Heart left ventricle (tissue), 16 donors: ENCODE measurements around the gene TTC33. TPM values are rescaled to one million over a fixed set of nuclear protein-coding genes. Genes with fewer than 3 reads are reported as not detected.

Experiments
- ATAC-seq, 4 donors: fragments of 200-7000 bp; cut with Tn5 transposase; one replicate each; pipeline ENCODE4 v1.9.1; 2020 to 2022; ENCODE audit warnings: moderate library complexity in 4 of 4, mild to moderate bottlenecking in 3 of 4, moderate number of reproducible peaks in 1 of 4
- DNase-seq, 5 donors: peaks; one replicate each; pipeline ENCODE4 v3.0.0-alpha.2; 2020
- H3K27ac ChIP-seq, 12 donors: fragments of 200-600 bp; sonication (generic) in 4 of 12; one replicate each; pipeline versions ENCODE4 v1.5.0 to v1.8.0; 2016 to 2022; ENCODE audit warnings: mild to moderate bottlenecking in 2 of 12
- H3K27me3 ChIP-seq, 9 donors: fragments of 200-600 bp; sonication (generic) in 2 of 9; one replicate each; pipeline versions ENCODE4 v1.5.1 to v1.8.0; 2016 to 2022; ENCODE audit warnings: mild to moderate bottlenecking in 3 of 9
- H3K36me3 ChIP-seq, 9 donors: fragments of 200-600 bp; sonication (generic) in 2 of 9; one replicate each; pipeline versions ENCODE4 v1.5.0 to v1.8.0; 2018 to 2022; ENCODE audit warnings: mild to moderate bottlenecking in 2 of 9
- H3K4me1 ChIP-seq, 12 donors: fragments of 200-600 bp; sonication (generic) in 4 of 12; one replicate each; pipeline versions ENCODE4 v1.5.0 to v1.8.0; 2016 to 2022; ENCODE audit warnings: mild to moderate bottlenecking in 3 of 12
- H3K4me3 ChIP-seq, 12 donors: fragments of 200-600 bp; sonication (generic) in 4 of 12; one replicate each; pipeline versions ENCODE4 v1.5.0 to v1.8.0; 2017 to 2022; ENCODE audit warnings: mild to moderate bottlenecking in 9 of 12, moderate library complexity in 4 of 12
- H3K9me3 ChIP-seq, 12 donors: fragments of 200-600 bp; sonication (generic) in 4 of 12; one replicate each; pipeline versions ENCODE4 v1.5.0 to v1.8.0; 2016 to 2022; ENCODE audit warnings: mild to moderate bottlenecking in 1 of 12
- CTCF ChIP-seq, 12 donors: fragments of 200-600 bp; sonication (generic) in 4 of 12; IDR thresholded peaks; one replicate each; pipeline versions ENCODE4 v1.5.0 to v1.8.0; 2018 to 2022; ENCODE audit warnings: antibody characterized with exemption in 12 of 12, mild to moderate bottlenecking in 5 of 12
- POLR2A ChIP-seq, 2 donors: fragments of 450-650 bp; IDR thresholded peaks; one replicate each; pipeline ENCODE4 v1.6.1; 2017; ENCODE audit warnings: antibody characterized with exemption in 2 of 2, mild to moderate bottlenecking in 2 of 2, moderate library complexity in 2 of 2
- WGBS, 4 donors: extraction: QIAGEN DNeasy Blood & Tissue Kit in 2 of 4; methylation state at CpG; one replicate each; pipeline versions ENCODE4 v1.1.5 to v1.1.7; 2013 to 2018; 5-methylcytosine and 5-hydroxymethylcytosine counted together
- intact Hi-C, 10 donors: fragments of 100-400 bp; cut with DNase I; formaldehyde crosslinking; loops; one replicate each; pipeline versions ENCODE4 v1.11.1 to v1.14.2; 2022
- polyA plus RNA-seq, 2 donors: library from polyadenylated mRNA; stranded (reverse); fragments of 200-250 nt; gene quantifications; one replicate each; pipeline ENCODE4 v1.2.3, GENCODE V29; 2013
- total RNA-seq, 9 donors: library from RNA; depleted of rRNA in 2 of 9; stranded (reverse); fragments of >200 nt in 2 of 9; fragmentation: NEBNext Ultra II Directional in 3 of 9; extraction: Animal tissue kit (Norgen Biotek cat#: 25700) in 3 of 9; gene quantifications; one replicate each; pipeline versions ENCODE4 v1.1.0 to v1.2.4, GENCODE V29; 2016 to 2023
- donor health status: ischemic (EF 13 %, LVEDD 7.1; RV severe dilation, severe dysfunction).
- donor health status: healthy with polysubstance abuse.
- donor health status: DM: no; HTN: yes; CAD: no.
- donor health status: DM: no; HTN: no; CAD: no.
- donor health status: ischemic (EF 25% LVEDD 6.9; RV normal size, moderate dysfunction).
- donor health status: ischemic (EF 25% LVEDD 5.7; RV mildly dilated, moderate dysfunction).
- donor health status: healthy.
- donor health status: DM: yes; HTN: yes; CAD: no.
- donor health status: ischemic (EF 35%, LVEDD 5.7; RV mildly dilated, moderate dysfunction).
- donor health status: nonischemic (EF 11% LVEDD 7.7; RV severe dilation, severe dysfunction).
- donor health status: DM: yes; HTN: yes; CAD: no.
- donor health status: PGD.
- donor health status: ischemic (EF 29% LVEDD 5.4; RV normal size, mild dysfunction).
- donor health status: nonischemic (EF 23%, LVEDD 6.1; RV moderate dilation, normal function).

Gene TTC33
- total and polyA plus RNA-seq, 11 donors, result 5.6 to 20.0 (median 14.2) TPM

DNA sequence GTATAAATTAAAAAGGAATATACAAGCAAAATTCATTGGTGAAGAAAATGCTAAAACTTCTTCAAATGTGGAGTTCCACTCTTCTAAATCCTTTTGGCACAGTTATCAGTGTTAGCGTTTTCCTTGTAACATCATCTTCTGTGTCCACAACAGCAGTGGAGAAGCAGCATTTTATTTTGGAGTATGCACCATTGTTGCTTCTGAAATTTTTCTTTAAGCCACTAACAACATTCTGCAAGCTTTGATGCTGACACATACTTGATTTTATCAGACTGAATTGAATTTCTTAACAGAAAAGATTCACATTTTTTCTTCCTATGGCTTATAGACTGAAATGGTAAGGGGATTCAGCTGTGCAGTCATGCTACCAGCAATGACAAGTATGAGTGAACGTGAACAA is 136.8 kb downstream of the TTC33 start:
- Histone ChIP-seq H3K4me1 (peaks cover 0 to 47% (median 0%) of the 10 kb centered on the region in 12 donors), H3K27ac (no peak overlapping the region), H3K27me3 (no peaks in the 10 kb centered on the region), H3K36me3 (no peaks in the 10 kb centered on the region), H3K9me3 (no peaks in the 10 kb centered on the region), H3K4me3 (no peak overlapping the region)
- DNase-seq, result no peak
- WGBS, 4 donors, result 77 to 87% (median 83%) methylated on average over 2 of the region's 2 CpGs
- TF ChIP-seq POLR2A (IDR thresholded peaks at IDR 0.05) (no peak), CTCF (IDR thresholded peaks at IDR 0.05) (no peak)
- intact Hi-C loops, result no loop called here
- ATAC-seq, result no peak

GRCh38 chr5:40616781-40617180 is 139.0 kb downstream of the TTC33 start:
- WGBS, 4 donors, result 75 to 78% (median 77%) methylated on average over 5 of the region's 5 CpGs
- DNase-seq, result no peak
- intact Hi-C loops, result no loop called here
- no peak for ATAC-seq
- Histone ChIP-seq H3K9me3 (no peaks in the 10 kb centered on the region), H3K36me3 (no peaks in the 10 kb centered on the region), H3K27me3 (no peaks in the 10 kb centered on the region), H3K4me3 (no peak overlapping the region), H3K27ac (peak overlapping the region in 1 of 12 donors; percentile 88), H3K4me1 (peaks cover 0 to 27% (median 0%) of the 10 kb centered on the region in 12 donors)
- TF ChIP-seq POLR2A (IDR thresholded peaks at IDR 0.05), result no peak
- TF ChIP-seq CTCF (IDR thresholded peaks at IDR 0.05), result no peak

DNA sequence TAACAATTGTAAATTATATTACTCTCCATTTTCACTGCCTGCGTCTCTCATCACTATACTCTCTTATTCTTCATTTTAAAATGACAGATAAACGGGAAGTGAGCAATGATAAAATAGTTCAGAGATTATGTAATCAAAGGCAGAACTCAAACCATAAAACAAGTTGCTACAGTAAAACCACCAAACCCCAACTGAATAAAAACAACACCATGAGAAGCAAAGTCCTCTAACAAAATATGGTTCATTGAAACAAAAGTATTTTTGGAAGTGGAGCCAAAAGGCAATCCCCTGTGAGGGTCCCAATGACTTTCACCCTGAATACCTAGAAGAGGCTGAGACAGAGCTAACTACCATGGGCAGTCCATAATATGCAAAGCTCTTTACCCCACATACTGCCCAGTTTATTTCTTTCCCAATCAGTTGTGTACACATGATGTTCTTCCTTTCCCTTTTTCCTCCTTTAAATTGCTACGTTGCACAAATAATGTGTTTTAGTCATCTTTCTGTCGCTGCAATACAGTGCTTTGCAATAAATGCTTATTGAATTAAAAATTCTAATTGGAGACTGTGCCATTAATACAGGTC is 140.1 kb downstream of the TTC33 start:
- ATAC-seq (peak in 3 of 4 donors; percentile 39 to 54 (median 48)), DNase-seq (no peak)
- H3K27me3 ChIP-seq, result no peaks in the 10 kb centered on the region
- H3K4me3 ChIP-seq, result no peak overlapping the region
- 62 to 73% (median 73%) methylated on average over 4 of the region's 4 CpGs for WGBS, 4 donors
- no peaks in the 10 kb centered on the region for H3K36me3 ChIP-seq
- peaks cover 0 to 22% (median 0%) of the 10 kb centered on the region in 12 donors for H3K4me1 ChIP-seq
- no peak for TF ChIP-seq POLR2A (IDR thresholded peaks at IDR 0.05)
- TF ChIP-seq CTCF (IDR thresholded peaks at IDR 0.05), result no peak
- peak overlapping the region in 6 of 12 donors; percentile 36 to 88 (median 42) for H3K27ac ChIP-seq
- intact Hi-C loops, result no loop called here
- no peaks in the 10 kb centered on the region for H3K9me3 ChIP-seq

DNA sequence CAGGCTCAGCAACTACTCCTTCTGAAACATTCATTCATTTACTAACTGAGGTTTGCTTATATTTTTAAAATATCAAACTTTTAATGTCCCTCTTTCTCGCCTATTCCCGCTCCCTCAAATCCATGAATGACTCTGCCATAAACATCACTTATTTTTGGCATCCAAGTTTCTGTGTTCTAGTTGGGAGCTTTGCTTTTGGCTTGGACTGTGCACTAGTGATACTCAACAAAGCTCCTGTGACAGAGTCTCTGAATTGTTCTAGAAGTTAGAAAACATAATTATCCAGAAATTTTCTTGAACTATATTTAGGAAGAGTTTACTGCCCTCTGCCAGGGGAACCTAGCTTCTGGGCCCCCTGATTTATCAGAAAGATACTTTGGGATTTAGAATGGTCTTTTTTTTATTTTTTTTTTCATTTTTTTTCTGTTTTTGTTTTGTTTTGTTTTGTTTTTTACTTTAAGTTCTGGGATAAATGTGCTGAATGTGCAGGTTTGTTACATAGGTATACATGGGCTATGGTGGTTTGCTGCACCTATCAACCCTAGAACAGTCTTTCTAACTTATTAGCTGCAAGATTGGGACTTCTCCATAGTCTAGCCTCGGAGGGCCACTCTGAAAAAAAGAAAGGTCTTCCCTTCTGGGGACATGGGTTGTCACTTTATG is 140.7 kb downstream of the TTC33 start:
- Histone ChIP-seq H3K4me3 (no peak overlapping the region), H3K4me1 (peaks cover 0 to 22% (median 0%) of the 10 kb centered on the region in 12 donors), H3K36me3 (no peaks in the 10 kb centered on the region), H3K9me3 (no peaks in the 10 kb centered on the region), H3K27ac (peak overlapping the region in 6 of 12 donors; percentile 36 to 88 (median 42)), H3K27me3 (no peaks in the 10 kb centered on the region)
- WGBS, 4 donors, result 43 to 67% (median 46%) methylated on average over 3 of the region's 3 CpGs
- DNase-seq (no peak), ATAC-seq (peak in 2 of 4 donors; percentile 14 to 41)
- intact Hi-C loops, result no loop called here
- TF ChIP-seq CTCF (IDR thresholded peaks at IDR 0.05), result no peak
- no peak for TF ChIP-seq POLR2A (IDR thresholded peaks at IDR 0.05)
